Tibial nerve (tissue), 4 donors: Measurements from ENCODE around the gene ARHGAP15. TPM values are rescaled to one million over a fixed set of nuclear protein-coding genes. Genes with fewer than 3 reads are reported as not detected.

ENCODE experiments used
- DNase-seq, 2 donors: peaks; one replicate each; pipeline ENCODE4 v3.0.0-alpha.2; 2019; ENCODE audit warnings: low spot score in 2 of 2
- H3K27ac ChIP-seq, 4 donors: fragments of 200-600 bp; sonication (generic) in 3 of 4; one replicate each; pipeline ENCODE4 v1.5.1; 2017 to 2019; ENCODE audit warnings: mild to moderate bottlenecking in 1 of 4
- H3K27me3 ChIP-seq, 2 donors: fragments of 200-600 bp; sonication (generic) in 1 of 2; one replicate each; pipeline versions ENCODE4 v1.5.1 to v1.6.0; 2017 to 2019
- H3K36me3 ChIP-seq, 3 donors: fragments of 200-600 bp; sonication (generic); one replicate each; pipeline ENCODE4 v1.5.1; 2018 to 2019
- H3K4me1 ChIP-seq, 4 donors: fragments of 200-600 bp; sonication (generic) in 3 of 4; one replicate each; pipeline ENCODE4 v1.5.1; 2017 to 2019
- H3K4me3 ChIP-seq, 4 donors: fragments of 200-600 bp; sonication (generic) in 3 of 4; one replicate each; pipeline ENCODE4 v1.5.1; 2017 to 2019; ENCODE audit warnings: mild to moderate bottlenecking in 1 of 4, moderate library complexity in 1 of 4
- H3K9me3 ChIP-seq, 4 donors: fragments of 200-600 bp; sonication (generic) in 3 of 4; one replicate each; pipeline ENCODE4 v1.5.1; 2017 to 2019
- CTCF ChIP-seq, 5 experiments: fragments of 200-600 bp in 3 of 5; fragments of 450-650 bp in 2 of 5; sonication (generic) in 3 of 5; IDR thresholded peaks; one replicate each; pipeline ENCODE4 v1.5.1; 2016 to 2019; ENCODE audit warnings: antibody characterized with exemption in 5 of 5, mild to moderate bottlenecking in 3 of 5, moderate library complexity in 2 of 5
- EP300 ChIP-seq, 2 donors: sonication (generic); formaldehyde crosslinking; IDR thresholded peaks; one replicate each; pipeline ENCODE4 v1.6.1; 2017; ENCODE audit warnings: antibody characterized with exemption in 2 of 2, mild to moderate bottlenecking in 1 of 2
- POLR2A ChIP-seq, 2 donors: fragments of 450-650 bp; IDR thresholded peaks; one replicate each; pipeline ENCODE4 v1.6.1; 2017; ENCODE audit warnings: antibody characterized with exemption in 2 of 2, mild to moderate bottlenecking in 2 of 2, moderate library complexity in 2 of 2
- WGBS, 2 donors: methylation state at CpG; one replicate each; pipeline ENCODE4 v1.1.5; 2018; 5-methylcytosine and 5-hydroxymethylcytosine counted together
- total RNA-seq, 4 donors: library from RNA; depleted of rRNA; stranded (reverse); fragments of >200 nt; gene quantifications; one replicate each; pipeline ENCODE4 v1.1.0, GENCODE V29; 2016

ARHGAP15 gene
- total RNA-seq, 4 donors from 2014 or later: 22.6 to 47.4 (median 35.9) TPM

- TF ChIP-seq POLR2A (IDR thresholded peaks at IDR 0.05) (no peak), EP300 (IDR thresholded peaks at IDR 0.05) (no peak)
- H3K9me3 ChIP-seq: peaks cover 0 to 3% (median 0%) of the 10 kb centered on the region in 4 donors
- H3K4me3 ChIP-seq: no peak overlapping the region
- H3K4me1 ChIP-seq: peaks cover 0 to 11% (median 0%) of the 10 kb centered on the region in 4 donors
- WGBS, 2 donors: 94 to 96% methylated on average over 3 of the region's 3 CpGs
- H3K27ac ChIP-seq: no peak overlapping the region
- H3K27me3 ChIP-seq: no peaks in the 10 kb centered on the region
- no peak for DNase-seq
- H3K36me3 ChIP-seq: peaks cover 0 to 7% (median 0%) of the 10 kb centered on the region in 3 donors
Measured at GRCh38 chr2:143553261-143553660, 424.0 kb downstream of the ARHGAP15 start.

- whole genome bisulfite sequencing, 2 donors: 51 to 67% methylated on average over 1 of the region's 1 CpG
- TF ChIP-seq POLR2A (IDR thresholded peaks at IDR 0.05): no peak
- no peak for TF ChIP-seq CTCF (IDR thresholded peaks at IDR 0.05)
- TF ChIP-seq EP300 (IDR thresholded peaks at IDR 0.05): peak in 1 of 2 donors; percentile 6
- Histone ChIP-seq H3K4me1 (peaks cover 0 to 25% (median 2%) of the 10 kb centered on the region in 4 donors), H3K36me3 (peaks cover 0 to 7% (median 0%) of the 10 kb centered on the region in 3 donors), H3K27ac (peak overlapping the region in 3 of 4 donors; percentile 17 to 63 (median 38)), H3K9me3 (peaks cover 0 to 3% (median 0%) of the 10 kb centered on the region in 4 donors), H3K27me3 (no peaks in the 10 kb centered on the region), H3K4me3 (no peak overlapping the region)
- peak in 1 of 2 donors; percentile 55 for DNase-seq
Measured at GRCh38 chr2:143558665-143559064, 429.4 kb downstream of the ARHGAP15 start.

- Histone ChIP-seq H3K9me3 (peaks cover 0 to 3% (median 0%) of the 10 kb centered on the region in 4 donors), H3K4me1 (peaks cover 0 to 25% (median 2%) of the 10 kb centered on the region in 4 donors), H3K4me3 (no peak overlapping the region), H3K27me3 (no peaks in the 10 kb centered on the region), H3K36me3 (peaks cover 0 to 7% (median 0%) of the 10 kb centered on the region in 3 donors), H3K27ac (peak overlapping the region in 3 of 4 donors; percentile 17 to 63 (median 38))
- DNase-seq: no peak
- TF ChIP-seq CTCF (IDR thresholded peaks at IDR 0.05): no peak
- no peak for TF ChIP-seq EP300 (IDR thresholded peaks at IDR 0.05)
- TF ChIP-seq POLR2A (IDR thresholded peaks at IDR 0.05): no peak
- WGBS, 2 donors: 31 to 34% methylated on average over 2 of the region's 2 CpGs
Measured at GRCh38 chr2:143559147-143559546, 429.9 kb downstream of the ARHGAP15 start.

- Histone ChIP-seq H3K27me3 (no peaks in the 10 kb centered on the region), H3K4me1 (peaks cover 0 to 18% (median 2%) of the 10 kb centered on the region in 4 donors), H3K4me3 (no peak overlapping the region), H3K9me3 (peaks cover 0 to 3% (median 0%) of the 10 kb centered on the region in 4 donors), H3K27ac (no peak overlapping the region), H3K36me3 (peaks cover 0 to 7% (median 0%) of the 10 kb centered on the region in 3 donors)
- 95 to 98% methylated on average over 7 of the region's 7 CpGs for WGBS, 2 donors
- TF ChIP-seq CTCF (IDR thresholded peaks at IDR 0.05) (no peak), EP300 (IDR thresholded peaks at IDR 0.05) (no peak), POLR2A (IDR thresholded peaks at IDR 0.05) (no peak)
- DNase-seq: no peak
Measured at GRCh38 chr2:143560724-143561123, 431.5 kb downstream of the ARHGAP15 start.

- WGBS, 2 donors: 96 to 99% methylated on average over 2 of the region's 2 CpGs
- TF ChIP-seq CTCF (IDR thresholded peaks at IDR 0.05): no peak
- no peak for TF ChIP-seq EP300 (IDR thresholded peaks at IDR 0.05)
- no peak for TF ChIP-seq POLR2A (IDR thresholded peaks at IDR 0.05)
Measured at GRCh38 chr2:143564419-143564818, 435.2 kb downstream of the ARHGAP15 start.

More at GRCh38 chr2:143564419-143564818, 435.2 kb downstream of the ARHGAP15 start:
- H3K4me3 ChIP-seq: no peak overlapping the region
- no peaks in the 10 kb centered on the region for H3K36me3 ChIP-seq
- no peak for DNase-seq
- no peaks in the 10 kb centered on the region for H3K27me3 ChIP-seq
- no peaks in the 10 kb centered on the region for H3K9me3 ChIP-seq
- H3K27ac ChIP-seq: no peak overlapping the region
- peaks cover 0 to 3% (median 1%) of the 10 kb centered on the region in 4 donors for H3K4me1 ChIP-seq
